DOHH2 (cell line): Measurements from ENCODE around the gene RNLS.

ENCODE experiments used
- H3F3A ChIP-seq: fragments of 200-600 bp; sonication (generic), shearing (Covaris generic); 2 replicates; pipeline ENCODE4 v1.6.0; 2016; ENCODE audit warnings: antibody characterized with exemption, mild to moderate bottlenecking; ENCODE audit not compliant: control insufficient read depth, insufficient read depth
- H3K27ac ChIP-seq: fragments of 200-600 bp; sonication (generic); 2 replicates; pipeline ENCODE4 v1.5.1; 2014; ENCODE audit warnings: low read depth, mild to moderate bottlenecking, low read length, moderate library complexity
- H3K27me3 ChIP-seq: fragments of 200-600 bp; sonication (generic); 2 replicates; pipeline ENCODE4 v1.6.1; 2014; ENCODE audit warnings: mild to moderate bottlenecking, low read length, mixed read lengths; ENCODE audit not compliant: control insufficient read depth
- H3K36me3 ChIP-seq: fragments of 200-600 bp; sonication (generic); 2 replicates; pipeline ENCODE4 v1.6.1; 2014; ENCODE audit warnings: mild to moderate bottlenecking, low read length, moderate library complexity, mixed read lengths; ENCODE audit not compliant: control insufficient read depth
- H3K4me1 ChIP-seq: fragments of 200-600 bp; sonication (generic); 2 replicates; pipeline ENCODE4 v1.6.1; 2014; ENCODE audit warnings: mild to moderate bottlenecking, low read length, mixed read lengths; ENCODE audit not compliant: control insufficient read depth
- H3K4me2 ChIP-seq: fragments of 200-600 bp; sonication (generic); 2 replicates; pipeline ENCODE4 v1.6.0; 2014; ENCODE audit warnings: mild to moderate bottlenecking, low read length, moderate library complexity
- H3K4me3 ChIP-seq: fragments of 200-600 bp; sonication (generic); 2 replicates; pipeline ENCODE4 v1.5.1; 2014; ENCODE audit warnings: mild to moderate bottlenecking, low read length, mixed read lengths
- H3K79me2 ChIP-seq: fragments of 200-600 bp; sonication (generic); 2 replicates; pipeline ENCODE4 v1.6.1; 2014; ENCODE audit warnings: mild to moderate bottlenecking, low read length, mixed read lengths; ENCODE audit not compliant: control insufficient read depth
- H3K9me2 ChIP-seq: fragments of 200-600 bp; sonication (generic); replicated peaks from 2 replicates; pipeline ENCODE4 v1.6.1; 2014; ENCODE audit warnings: mild to moderate bottlenecking, low read length, mixed read lengths; ENCODE audit not compliant: control insufficient read depth
- H3K9me3 ChIP-seq: fragments of 200-600 bp; sonication (generic); 2 replicates; pipeline ENCODE4 v1.6.1; 2014; ENCODE audit warnings: antibody characterized with exemption, low read length, mixed read lengths; ENCODE audit not compliant: control insufficient read depth, insufficient read depth
- H4K20me1 ChIP-seq: fragments of 200-600 bp; sonication (generic); 2 replicates; pipeline ENCODE4 v1.6.0; 2014; ENCODE audit warnings: low read depth, mild to moderate bottlenecking, antibody characterized with exemption, low read length, moderate library complexity; ENCODE audit not compliant: control insufficient read depth, insufficient read depth
- EZH2phosphoT487 ChIP-seq: fragments of 200-600 bp; sonication (generic); IDR thresholded peaks from 2 replicates; pipeline ENCODE4 v1.6.1; 2017; ENCODE audit warnings: borderline replicate concordance, mild to moderate bottlenecking, antibody characterized with exemption, low read length, moderate library complexity, mixed read lengths
- TF ChIP-seq, protein P1 (sequence below): fragments of 200-600 bp; sonication (generic); IDR thresholded peaks from one replicate; pipeline ENCODE4 v1.5.1; 2014; ENCODE audit warnings: antibody characterized with exemption, mild to moderate bottlenecking, low read depth, low read length; ENCODE audit not compliant: poor library complexity, severe bottlenecking

RNLS gene

DNA sequence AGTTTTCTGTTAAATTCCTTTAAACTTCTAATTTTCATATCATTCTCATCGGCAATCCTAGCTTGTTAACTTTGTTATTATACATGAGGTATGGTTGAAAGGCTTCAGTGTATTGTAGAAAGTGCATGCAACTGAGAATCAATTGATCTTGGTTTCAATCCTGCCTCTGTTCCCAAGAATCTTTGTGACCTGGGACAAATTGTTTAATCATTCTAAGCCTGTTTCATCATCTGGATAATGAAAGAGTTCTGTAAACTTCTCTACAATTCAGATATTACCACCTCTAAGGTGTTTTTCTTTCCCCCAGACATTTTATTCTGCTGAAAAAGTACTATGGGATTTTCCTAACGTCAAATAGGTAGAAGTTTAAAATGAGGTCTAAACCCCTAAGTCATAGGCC is 179.0 kb downstream of the RNLS start:
- Histone ChIP-seq H4K20me1 (no peaks in the 10 kb centered on the region), H3K27me3 (no peaks in the 10 kb centered on the region), H3K4me3 (no peak overlapping the region), H3K27ac (no peak overlapping the region), H3K9me3 (peaks cover 8% of the 10 kb centered on the region; the same call in 1 of the 2 replicates), H3F3A (no peaks in the 10 kb centered on the region), H3K4me2 (no peak overlapping the region), H3K36me3 (no peaks in the 10 kb centered on the region), H3K79me2 (no peaks in the 10 kb centered on the region), H3K4me1 (0 out of 2 replicates have a peak, but pooled peaks cover 5% of the 10 kb centered on the region), H3K9me2 (no peaks in the 10 kb centered on the region)
- TF ChIP-seq EZH2phosphoT487, result no peak
- TF ChIP-seq, protein P1, sequence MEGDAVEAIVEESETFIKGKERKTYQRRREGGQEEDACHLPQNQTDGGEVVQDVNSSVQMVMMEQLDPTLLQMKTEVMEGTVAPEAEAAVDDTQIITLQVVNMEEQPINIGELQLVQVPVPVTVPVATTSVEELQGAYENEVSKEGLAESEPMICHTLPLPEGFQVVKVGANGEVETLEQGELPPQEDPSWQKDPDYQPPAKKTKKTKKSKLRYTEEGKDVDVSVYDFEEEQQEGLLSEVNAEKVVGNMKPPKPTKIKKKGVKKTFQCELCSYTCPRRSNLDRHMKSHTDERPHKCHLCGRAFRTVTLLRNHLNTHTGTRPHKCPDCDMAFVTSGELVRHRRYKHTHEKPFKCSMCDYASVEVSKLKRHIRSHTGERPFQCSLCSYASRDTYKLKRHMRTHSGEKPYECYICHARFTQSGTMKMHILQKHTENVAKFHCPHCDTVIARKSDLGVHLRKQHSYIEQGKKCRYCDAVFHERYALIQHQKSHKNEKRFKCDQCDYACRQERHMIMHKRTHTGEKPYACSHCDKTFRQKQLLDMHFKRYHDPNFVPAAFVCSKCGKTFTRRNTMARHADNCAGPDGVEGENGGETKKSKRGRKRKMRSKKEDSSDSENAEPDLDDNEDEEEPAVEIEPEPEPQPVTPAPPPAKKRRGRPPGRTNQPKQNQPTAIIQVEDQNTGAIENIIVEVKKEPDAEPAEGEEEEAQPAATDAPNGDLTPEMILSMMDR, result no peak

DNA sequence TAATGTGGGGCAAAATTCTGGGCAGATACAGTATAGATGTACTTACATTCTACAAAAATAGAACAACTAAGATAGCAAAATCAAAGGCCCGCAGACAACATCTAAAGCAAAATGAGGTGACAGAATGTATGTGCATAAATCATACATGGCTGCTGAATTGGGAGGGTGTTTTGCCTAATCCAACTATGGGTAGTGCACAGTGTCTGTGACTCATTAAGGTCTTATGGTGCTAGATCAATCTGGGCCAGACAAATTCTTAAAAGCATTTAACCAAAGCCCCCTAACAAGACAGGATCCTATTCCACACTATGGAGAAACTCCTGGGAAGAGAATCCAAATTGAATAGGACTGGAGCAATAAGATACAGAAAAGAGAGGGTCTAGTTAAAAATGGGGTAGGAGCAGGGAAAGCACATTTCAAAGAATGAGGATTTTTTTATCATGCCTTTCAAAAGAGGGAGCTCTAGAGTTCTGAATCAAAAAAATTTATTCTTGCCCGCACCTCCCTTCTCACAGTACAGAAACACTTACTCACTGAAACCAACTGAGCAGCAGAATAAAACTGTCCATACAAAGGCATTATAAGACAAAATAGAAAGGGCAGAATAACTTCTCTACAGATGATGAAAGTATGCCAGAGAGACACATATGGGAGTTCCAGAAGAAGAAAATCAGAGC is 181.3 kb downstream of the RNLS start:
- TF ChIP-seq, protein P1, result no peak
- TF ChIP-seq EZH2phosphoT487, result no peak
- H4K20me1 ChIP-seq, result no peaks in the 10 kb centered on the region
- no peak overlapping the region for H3K4me2 ChIP-seq
- no peaks in the 10 kb centered on the region for H3K9me2 ChIP-seq
- H3K36me3 ChIP-seq, result no peaks in the 10 kb centered on the region
- no peaks in the 10 kb centered on the region for H3K4me1 ChIP-seq
- H3K79me2 ChIP-seq, result no peaks in the 10 kb centered on the region
- no peaks in the 10 kb centered on the region for H3F3A ChIP-seq
- H3K4me3 ChIP-seq, result no peak overlapping the region
- peaks cover 10% of the 10 kb centered on the region; the same call in 1 of the 2 replicates for H3K9me3 ChIP-seq
- H3K27ac ChIP-seq, result no peak overlapping the region
- no peaks in the 10 kb centered on the region for H3K27me3 ChIP-seq

DNA sequence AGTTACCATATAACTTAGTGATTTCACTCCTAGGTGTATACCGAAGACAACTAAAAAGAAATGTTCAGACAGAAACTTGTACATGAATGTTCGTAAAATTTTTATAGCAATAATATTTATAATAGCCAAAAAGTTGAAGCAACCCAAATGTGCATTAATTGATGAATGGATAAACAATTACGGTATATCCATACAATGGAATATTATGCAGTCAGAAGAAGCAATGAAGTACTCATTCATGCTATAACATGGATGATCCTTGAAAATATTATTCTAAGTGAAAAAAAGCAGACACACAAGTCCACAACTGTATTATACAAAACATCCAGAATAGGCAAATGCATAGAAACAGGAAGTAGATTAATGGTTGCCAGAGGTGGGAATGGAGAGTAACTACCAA is 183.9 kb downstream of the RNLS start:
- no peaks in the 10 kb centered on the region for H3K36me3 ChIP-seq
- TF ChIP-seq EZH2phosphoT487, result no peak
- TF ChIP-seq, protein P1, result no peak
- no peak overlapping the region for H3K4me2 ChIP-seq
- H3K27ac ChIP-seq, result no peak overlapping the region
- no peaks in the 10 kb centered on the region for H4K20me1 ChIP-seq
- H3K4me3 ChIP-seq, result no peak overlapping the region
- no peaks in the 10 kb centered on the region for H3K27me3 ChIP-seq
- H3K79me2 ChIP-seq, result no peaks in the 10 kb centered on the region
- H3K4me1 ChIP-seq, result no peaks in the 10 kb centered on the region
- peaks cover 18% of the 10 kb centered on the region for H3K9me3 ChIP-seq
- no peaks in the 10 kb centered on the region for H3F3A ChIP-seq
- H3K9me2 ChIP-seq, result no peaks in the 10 kb centered on the region
